K562 (cell line): ENCODE data around the gene GDF11. TPM values are rescaled to one million over a fixed set of nuclear protein-coding genes. Genes with fewer than 3 reads are reported as not detected.

Source experiments
- ATAC-seq: fragments of 200-7000 bp; cut with Tn5 transposase; 3 replicates; pipeline ENCODE4 v1.9.1; 2020; ENCODE audit warnings: moderate library complexity
- BruUV-seq: library from RNA; stranded (reverse); fragments of 400-500 nt; replicated peaks from 2 replicates; lab custom pipeline; 2021; lab: Mats Ljungman, UMichigan
- CTCF ChIA-PET: fragments of 300-600 bp; formaldehyde crosslinking; extraction: SDS; loops from one replicate; lab custom pipeline; 2021; ENCODE audit warnings: low intra/inter-chr PET ratio; lab: Yijun Ruan, JAX
- POLR2A ChIA-PET: fragments of 300-600, 350-650 bp; sonication (Branson Sonifier 250); formaldehyde crosslinking; extraction: SDS; loops from one replicate; lab custom pipeline; 2021; ENCODE audit warnings: antibody characterized with exemption, inconsistent platforms; lab: Yijun Ruan, JAX
- DNase-seq, 4 experiments: peaks; one replicate each; pipeline versions ENCODE4 v3.0.0 to v3.0.0-alpha.2; 2011 to 2018; ENCODE audit warnings: low spot score in 3 of 4, mixed read lengths in 3 of 4; ENCODE audit errors: extremely low read depth in 1 of 4
- FAIRE-seq: peaks from 2 replicates; lab custom pipeline; 2011; peaks lifted over from hg19 to GRCh38; lab: Jason Lieb, UNC
- H2AFZ ChIP-seq: 2 replicates; pipeline ENCODE4 v1.6.0; 2011; ENCODE audit warnings: low read depth, low read length, control low read depth, inconsistent platforms
- H3K27ac ChIP-seq: fragments of 200-600 bp; 3 replicates; pipeline ENCODE4 v1.8.0; 2011; ENCODE audit warnings: low read depth, mild to moderate bottlenecking, control low read depth, inconsistent platforms, low read length, moderate library complexity, mixed read lengths; ENCODE audit errors: extremely low read depth
- H3K27me3 ChIP-seq, 2 experiments: fragments of 300-600 bp in 1 of 2; 2 replicates in 1 of 2; 3 replicates in 1 of 2; pipeline versions ENCODE4 v1.6.0 to v1.8.0; 2011; ENCODE audit warnings: inconsistent platforms in 2 of 2, low read length in 2 of 2, mild to moderate bottlenecking in 1 of 2, mixed read lengths in 1 of 2, moderate library complexity in 1 of 2; ENCODE audit not compliant: control insufficient read depth in 2 of 2, insufficient read depth in 2 of 2
- H3K36me3 ChIP-seq: fragments of 300-600 bp; 3 replicates; pipeline ENCODE4 v1.8.0; 2011; ENCODE audit warnings: mild to moderate bottlenecking, low read length, inconsistent platforms; ENCODE audit not compliant: control insufficient read depth, insufficient read depth
- H3K4me1 ChIP-seq, 2 experiments: fragments of 200-600 bp in 1 of 2; replicated peaks in 1 of 2; 2 replicates in 1 of 2; 3 replicates in 1 of 2; pipeline versions ENCODE4 v1.5.1 to v1.8.0; 2011; ENCODE audit warnings: inconsistent platforms in 2 of 2, low read length in 2 of 2, mild to moderate bottlenecking in 1 of 2, mixed read lengths in 1 of 2, moderate library complexity in 1 of 2; ENCODE audit not compliant: control insufficient read depth in 2 of 2, insufficient read depth in 2 of 2
- H3K4me2 ChIP-seq: 2 replicates; pipeline ENCODE4 v1.6.1; 2011; ENCODE audit warnings: low read length, control low read depth, inconsistent platforms, mixed read lengths; ENCODE audit not compliant: insufficient read depth
- H3K4me3 ChIP-seq: fragments of 200-600 bp; sonication (generic), shearing (Covaris generic); 2 replicates; pipeline ENCODE4 v1.5.1; 2016; ENCODE audit warnings: control low read depth, inconsistent platforms
- H3K79me2 ChIP-seq: fragments of 200-600 bp; 3 replicates; pipeline ENCODE4 v1.8.0; 2011; ENCODE audit warnings: low read length, inconsistent platforms; ENCODE audit not compliant: control insufficient read depth, insufficient read depth
- H3K9ac ChIP-seq, 2 experiments: 2 replicates each; pipeline versions ENCODE4 v1.6.0 to v1.6.1; 2011; ENCODE audit warnings: low read depth in 2 of 2, low read length in 2 of 2, control low read depth in 1 of 2, inconsistent platforms in 1 of 2, mild to moderate bottlenecking in 1 of 2, mixed read lengths in 1 of 2; ENCODE audit not compliant: insufficient read depth in 1 of 2
- H3K9me1 ChIP-seq: one replicate; pipeline ENCODE4 v1.6.0; 2011; ENCODE audit warnings: inconsistent platforms, mild to moderate bottlenecking, low read length, moderate library complexity; ENCODE audit not compliant: control insufficient read depth, insufficient read depth
- H3K9me3 ChIP-seq: replicated peaks from 2 replicates; pipeline ENCODE4 v1.5.1; 2011; ENCODE audit warnings: low read depth, low read length, inconsistent platforms; ENCODE audit not compliant: control insufficient read depth, insufficient read depth
- H4K20me1 ChIP-seq: replicated peaks from 2 replicates; pipeline ENCODE4 v1.6.1; 2011; ENCODE audit warnings: low read length, inconsistent platforms, mixed read lengths; ENCODE audit not compliant: control insufficient read depth, insufficient read depth
- ARHGAP35 ChIP-seq: fragments of 450-650 bp; IDR thresholded peaks from 2 replicates; pipeline ENCODE4 v1.6.1; 2018; ENCODE audit not compliant: partially characterized antibody
- C11orf30 ChIP-seq: fragments of 450-650 bp; IDR thresholded peaks from 2 replicates; pipeline ENCODE4 v1.6.1; 2016; ENCODE audit warnings: low read depth, mild to moderate bottlenecking
- GABPA ChIP-seq: fragments of 200-800 bp; sonication (Bioruptor generic); conservative IDR thresholded peaks from 2 replicates; pipeline ENCODE4 v1.6.1; 2016; ENCODE audit warnings: low read depth, missing genetic modification characterization, missing compliant biosample characterization
- MAFF ChIP-seq: IDR thresholded peaks from 2 replicates; pipeline ENCODE4 v1.6.1; 2012; ENCODE audit warnings: low read length, improper control_type of control experiment
- MAFG ChIP-seq: fragments of 450-650 bp; conservative IDR thresholded peaks from 2 replicates; pipeline ENCODE4 v1.6.1; 2016; ENCODE audit warnings: missing genetic modification characterization, missing compliant biosample characterization
- MAFK ChIP-seq: IDR thresholded peaks from 2 replicates; pipeline ENCODE4 v1.6.1; 2011; ENCODE audit warnings: low read length, improper control_type of control experiment
- NFYB ChIP-seq: IDR thresholded peaks from 2 replicates; pipeline ENCODE4 v1.6.1; 2011; ENCODE audit warnings: mild to moderate bottlenecking, moderate library complexity; ENCODE audit not compliant: insufficient read length; ENCODE audit errors: extremely low read depth
- TAL1 ChIP-seq: fragments of 450-650 bp; IDR thresholded peaks from 2 replicates; pipeline ENCODE4 v1.6.1; 2016; ENCODE audit warnings: mild to moderate bottlenecking
- XRCC5 ChIP-seq: fragments of 200-400 bp; formaldehyde crosslinking; IDR thresholded peaks from 2 replicates; pipeline ENCODE4 v1.6.1; 2017; ENCODE audit warnings: low read depth, mild to moderate bottlenecking, low read length
- ZNF3 ChIP-seq: fragments of 250-450 bp; sonication (Bioruptor Pico); IDR thresholded peaks from 2 replicates; pipeline ENCODE4 v1.5.0; 2021; ENCODE audit warnings: mild to moderate bottlenecking, moderate library complexity
- ZNF316 ChIP-seq: fragments of 450-650 bp; IDR thresholded peaks from 2 replicates; pipeline ENCODE4 v1.6.1; 2016
- WGBS: fragments of 100-300 bp; shearing (Covaris generic); methylation state at CpG from one replicate; pipeline ENCODE4 v1.1.6; 2016; ENCODE audit warnings: low coverage, mixed read lengths; ENCODE audit not compliant: insufficient coverage; ENCODE audit errors: missing lambda C conversion rate; 5-methylcytosine and 5-hydroxymethylcytosine counted together
- in situ Hi-C: fragments of 300-500 bp; cut with MboI; formaldehyde crosslinking; loops from 4 replicates; pipeline ENCODE4 v1.15.0; 2018; ENCODE audit warnings: inconsistent platforms, mixed read lengths
- intact Hi-C: fragments of 100-400 bp; cut with micrococcal nuclease; formaldehyde crosslinking; loops from 2 replicates; pipeline ENCODE4 v1.14.2; 2022
- polyA plus RNA-seq, 8 experiments: library from polyadenylated mRNA; depleted of rRNA in 4 of 8; stranded (reverse) in 5 of 8; unstranded in 3 of 8; fragments of >200 nt; fragmentation: Nextera tagmentation in 2 of 8; fragmentation: Illumina TruSeq in 1 of 8; extraction: Ambion mirVana in 2 of 8; extraction: Trizol in 1 of 8; gene quantifications; 2 replicates each; pipeline versions ENCODE4 v1.2.1 to v1.2.3, GENCODE V29; 2011 to 2014; ENCODE audit warnings: inconsistent platforms in 1 of 8, missing spikeins in 1 of 8
- total RNA-seq, 7 experiments: library from RNA; depleted of rRNA in 6 of 7; stranded (reverse); fragments of >200 nt in 6 of 7; fragmentation: Illumina TruSeq in 2 of 7; extraction: Trizol in 2 of 7; gene quantifications; 2 replicates each; pipeline versions ENCODE4 v1.2.1 to v1.2.3, GENCODE V29; 2011 to 2021; ENCODE audit warnings: low replicate concordance in 1 of 7
- TF ChIP-seq, protein P1 (sequence below), 2 experiments: fragments of 450-650 bp; IDR thresholded peaks; 2 replicates each; pipeline ENCODE4 v1.6.1; 2018; ENCODE audit warnings: mild to moderate bottlenecking in 2 of 2, low read depth in 1 of 2; ENCODE audit not compliant: partially characterized antibody in 2 of 2

The GDF11 gene
- total and polyA plus RNA-seq, 9 of the 15 experiments (the other 6 are each of a cell fraction or from before 2014, with no cell fraction given), result 1.4 to 15.7 (median 4.8) TPM

DNA sequence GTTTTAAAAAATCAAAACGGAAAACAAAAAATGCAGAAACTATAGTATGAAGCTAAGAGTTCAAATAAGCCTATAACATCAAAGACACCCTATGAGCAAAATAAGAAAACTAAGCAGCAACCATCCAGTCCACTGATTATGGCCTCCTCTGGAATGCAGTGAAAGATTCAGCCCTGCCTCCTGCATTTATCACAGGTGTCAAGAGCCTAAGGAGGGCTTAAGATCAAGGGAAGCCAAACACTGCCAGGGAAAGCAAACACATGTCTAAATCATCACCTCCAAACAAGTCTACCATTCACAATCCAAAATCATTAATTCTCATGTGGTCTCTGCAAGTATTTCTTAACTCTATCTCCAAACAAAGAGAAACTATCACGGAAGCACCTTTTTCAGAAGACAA, 46.2 kb downstream of the GDF11 start:
- ChIA-PET CTCF (no interaction called here), POLR2A (interaction anchor here (1.1 to 2.1 kb wide), 3 partner anchors 11 to 17 kb away, joined by 3 to 8 read pairs (median 4); no protein-coding TSS in a partner anchor)
- Histone ChIP-seq H2AFZ (no peak overlapping the region), H3K9ac (no peak overlapping the region), H4K20me1 (no peaks in the 10 kb centered on the region), H3K79me2 (peaks cover 5% of the 10 kb centered on the region; the same call in 1 of the 3 replicates), H3K4me1 (no peaks in the 10 kb centered on the region), H3K9me1 (no peaks in the 10 kb centered on the region), H3K9me3 (no peaks in the 10 kb centered on the region), H3K4me2 (no peak overlapping the region), H3K27ac (no peak overlapping the region), H3K27me3 (no peaks in the 10 kb centered on the region), H3K4me3 (no peak overlapping the region), H3K36me3 (peaks cover 92% of the 10 kb centered on the region)
- in situ Hi-C loops (no loop called here), intact Hi-C loops (no loop called here)
- DNase-seq, result no peak
- 100% methylated on average over 2 of the region's 2 CpGs for WGBS
- no peak for ATAC-seq
- FAIRE-seq, result no peak
- no TSS peak for BruUV-seq
- TF ChIP-seq GABPA (tag), result no peak
- TF ChIP-seq TAL1, result no peak

DNA sequence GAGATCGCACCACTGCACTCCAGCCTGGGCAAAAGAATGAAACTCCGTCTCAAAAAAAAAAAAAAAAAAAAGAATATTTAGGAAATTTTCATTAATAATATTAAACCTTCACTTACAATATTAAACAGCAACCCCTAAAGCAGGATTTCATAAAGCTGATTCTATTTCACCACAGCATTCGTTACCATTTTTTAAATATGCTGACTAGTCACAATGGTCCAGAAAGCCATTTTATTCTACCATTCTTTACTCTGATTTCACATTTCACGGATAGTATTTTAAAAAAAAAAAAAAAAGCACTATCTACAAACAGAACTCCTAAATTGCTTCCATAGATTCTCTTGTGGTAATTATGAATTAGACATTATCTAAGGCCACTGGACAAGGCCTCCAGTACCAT, 47.0 kb downstream of the GDF11 start:
- H4K20me1 ChIP-seq, result no peaks in the 10 kb centered on the region
- FAIRE-seq, result no peak
- H3K9me1 ChIP-seq, result no peaks in the 10 kb centered on the region
- peaks cover 5% of the 10 kb centered on the region; the same call in 1 of the 3 replicates for H3K79me2 ChIP-seq
- TF ChIP-seq ZNF3 (no peak), XRCC5 (no peak), ZNF316 (peak; percentile 90), ARHGAP35 (no peak), NFYB (no peak), MAFF (peak; percentile 77), MAFG (tag) (peak; percentile 58), C11orf30 (peak; percentile 70), MAFK (peak; percentile 85)
- TF ChIP-seq, protein P1, sequence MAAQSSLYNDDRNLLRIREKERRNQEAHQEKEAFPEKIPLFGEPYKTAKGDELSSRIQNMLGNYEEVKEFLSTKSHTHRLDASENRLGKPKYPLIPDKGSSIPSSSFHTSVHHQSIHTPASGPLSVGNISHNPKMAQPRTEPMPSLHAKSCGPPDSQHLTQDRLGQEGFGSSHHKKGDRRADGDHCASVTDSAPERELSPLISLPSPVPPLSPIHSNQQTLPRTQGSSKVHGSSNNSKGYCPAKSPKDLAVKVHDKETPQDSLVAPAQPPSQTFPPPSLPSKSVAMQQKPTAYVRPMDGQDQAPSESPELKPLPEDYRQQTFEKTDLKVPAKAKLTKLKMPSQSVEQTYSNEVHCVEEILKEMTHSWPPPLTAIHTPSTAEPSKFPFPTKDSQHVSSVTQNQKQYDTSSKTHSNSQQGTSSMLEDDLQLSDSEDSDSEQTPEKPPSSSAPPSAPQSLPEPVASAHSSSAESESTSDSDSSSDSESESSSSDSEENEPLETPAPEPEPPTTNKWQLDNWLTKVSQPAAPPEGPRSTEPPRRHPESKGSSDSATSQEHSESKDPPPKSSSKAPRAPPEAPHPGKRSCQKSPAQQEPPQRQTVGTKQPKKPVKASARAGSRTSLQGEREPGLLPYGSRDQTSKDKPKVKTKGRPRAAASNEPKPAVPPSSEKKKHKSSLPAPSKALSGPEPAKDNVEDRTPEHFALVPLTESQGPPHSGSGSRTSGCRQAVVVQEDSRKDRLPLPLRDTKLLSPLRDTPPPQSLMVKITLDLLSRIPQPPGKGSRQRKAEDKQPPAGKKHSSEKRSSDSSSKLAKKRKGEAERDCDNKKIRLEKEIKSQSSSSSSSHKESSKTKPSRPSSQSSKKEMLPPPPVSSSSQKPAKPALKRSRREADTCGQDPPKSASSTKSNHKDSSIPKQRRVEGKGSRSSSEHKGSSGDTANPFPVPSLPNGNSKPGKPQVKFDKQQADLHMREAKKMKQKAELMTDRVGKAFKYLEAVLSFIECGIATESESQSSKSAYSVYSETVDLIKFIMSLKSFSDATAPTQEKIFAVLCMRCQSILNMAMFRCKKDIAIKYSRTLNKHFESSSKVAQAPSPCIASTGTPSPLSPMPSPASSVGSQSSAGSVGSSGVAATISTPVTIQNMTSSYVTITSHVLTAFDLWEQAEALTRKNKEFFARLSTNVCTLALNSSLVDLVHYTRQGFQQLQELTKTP (IDR thresholded peaks at IDR 0.05; ENCODE audit: low read depth in 1 of 2, partially characterized antibody in 2 of 2), result no peak
- no peak overlapping the region for H3K27ac ChIP-seq
- no peak overlapping the region for H2AFZ ChIP-seq
- H3K4me1 ChIP-seq, result no peaks in the 10 kb centered on the region
- no TSS peak for BruUV-seq
- 74% methylated on average over 2 of the region's 4 CpGs for WGBS
- intact Hi-C loops (no loop called here), in situ Hi-C loops (no loop called here)
- H3K9ac ChIP-seq, result no peak overlapping the region
- no peaks in the 10 kb centered on the region for H3K27me3 ChIP-seq
- no peak overlapping the region for H3K4me3 ChIP-seq
- ChIA-PET POLR2A (interaction anchor here (1.2 to 1.6 kb wide), 2 partner anchors 11 to 22 kb away, joined by 3 to 4 read pairs; no protein-coding TSS in a partner anchor), CTCF (no interaction called here)
- DNase-seq, result no peak
- no peak for ATAC-seq
- H3K4me2 ChIP-seq, result no peak overlapping the region
- peaks cover 91% of the 10 kb centered on the region for H3K36me3 ChIP-seq
- H3K9me3 ChIP-seq, result no peaks in the 10 kb centered on the region
